GM23338 (cell line): ENCODE data around the gene SPHK1. TPM values are rescaled to one million over a fixed set of nuclear protein-coding genes. Genes with fewer than 3 reads are reported as not detected.

ENCODE experiments used
- ATAC-seq: fragments of 200-7000 bp; cut with Tn5 transposase; 3 replicates; pipeline ENCODE4 v1.9.1; 2020
- DNase-seq: peaks from one replicate; pipeline ENCODE4 v3.0.0-alpha.2; 2015; ENCODE audit warnings: low spot score
- H2AFZ ChIP-seq: fragments of 200-600 bp; sonication (generic); 2 replicates; pipeline ENCODE4 v1.8.0; 2016; ENCODE audit warnings: antibody characterized with exemption, mild to moderate bottlenecking, moderate library complexity
- H3F3A ChIP-seq: fragments of 200-600 bp; sonication (generic); replicated peaks from 2 replicates; pipeline ENCODE4 v1.8.0; 2017; ENCODE audit warnings: antibody characterized with exemption, mixed run types, low read depth
- H3K27ac ChIP-seq: fragments of 200-600 bp; sonication (generic); 2 replicates; pipeline ENCODE4 v1.6.1; 2016; ENCODE audit warnings: low read depth
- H3K27me3 ChIP-seq: fragments of 200-600 bp; sonication (generic); 2 replicates; pipeline ENCODE4 v1.8.0; 2016; ENCODE audit warnings: mild to moderate bottlenecking, mixed run types, moderate library complexity; ENCODE audit not compliant: insufficient read depth
- H3K36me3 ChIP-seq: fragments of 200-600 bp; sonication (generic); 2 replicates; pipeline ENCODE4 v1.8.0; 2016; ENCODE audit warnings: mild to moderate bottlenecking; ENCODE audit not compliant: insufficient read depth
- H3K4me1 ChIP-seq: fragments of 200-600 bp; sonication (generic); 2 replicates; pipeline ENCODE4 v1.8.0; 2016; ENCODE audit warnings: mild to moderate bottlenecking, moderate library complexity; ENCODE audit not compliant: insufficient read depth
- H3K4me2 ChIP-seq: fragments of 200-600 bp; sonication (generic); 2 replicates; pipeline ENCODE4 v1.7.1; 2017; ENCODE audit warnings: mixed run types
- H3K4me3 ChIP-seq: fragments of 200-600 bp; sonication (generic); 2 replicates; pipeline ENCODE4 v1.6.1; 2016; ENCODE audit warnings: mixed run types
- H3K79me2 ChIP-seq: fragments of 200-600 bp; sonication (generic); replicated peaks from 2 replicates; pipeline ENCODE4 v1.8.0; 2017; ENCODE audit warnings: mild to moderate bottlenecking; ENCODE audit not compliant: insufficient read depth
- H3K9me2 ChIP-seq: fragments of 200-600 bp; sonication (generic); 2 replicates; pipeline ENCODE4 v1.8.0; 2017; ENCODE audit not compliant: insufficient read depth
- H4K20me1 ChIP-seq: fragments of 200-600 bp; sonication (generic); replicated peaks from 2 replicates; pipeline ENCODE4 v1.8.0; 2017; ENCODE audit warnings: mild to moderate bottlenecking; ENCODE audit not compliant: insufficient read depth
- H3K27ac Mint-ChIP-seq: 2 replicates; pipeline ENCODE4 v1.8.0; 2020; ENCODE audit warnings: inconsistent platforms, mild to moderate bottlenecking, moderate library complexity, mixed read lengths
- H3K27me3 Mint-ChIP-seq: 3 replicates; pipeline ENCODE4 v1.8.0; 2022; ENCODE audit warnings: low read depth, mild to moderate bottlenecking, moderate library complexity, mixed read lengths, inconsistent platforms; ENCODE audit not compliant: insufficient read depth, poor library complexity
- H3K36me3 Mint-ChIP-seq: 3 replicates; pipeline ENCODE4 v1.8.0; 2021; ENCODE audit warnings: low read depth, mild to moderate bottlenecking, inconsistent platforms, moderate library complexity, mixed read lengths
- H3K4me1 Mint-ChIP-seq: 3 replicates; pipeline ENCODE4 v1.8.0; 2020; ENCODE audit warnings: mild to moderate bottlenecking, inconsistent platforms, mixed read lengths
- H3K4me3 Mint-ChIP-seq: 3 replicates; pipeline ENCODE4 v1.8.0; 2021; ENCODE audit warnings: moderate library complexity, mild to moderate bottlenecking, inconsistent platforms, mixed read lengths
- H3K9me3 Mint-ChIP-seq: 3 replicates; pipeline ENCODE4 v1.8.0; 2020; ENCODE audit warnings: moderate library complexity, mild to moderate bottlenecking, inconsistent platforms, mixed read lengths
- CREB1 ChIP-seq: fragments of 250-450 bp; sonication (Bioruptor Pico); IDR thresholded peaks from 2 replicates; pipeline ENCODE4 v1.5.0; 2020; ENCODE audit warnings: low read depth, mild to moderate bottlenecking, moderate library complexity
- CTCF ChIP-seq, 2 experiments: fragments of 200-600 bp in 1 of 2; sonication (generic) in 1 of 2; conservative IDR thresholded peaks; 2 replicates each; pipeline versions ENCODE4 v1.5.1 to v1.6.1; 2016 to 2017; ENCODE audit warnings: antibody characterized with exemption in 2 of 2, low read depth in 2 of 2, mild to moderate bottlenecking in 2 of 2, moderate library complexity in 1 of 2
- ETS1 ChIP-seq: IDR thresholded peaks from 2 replicates; pipeline ENCODE4 v1.6.1; 2016; ENCODE audit warnings: antibody characterized with exemption
- EZH2 ChIP-seq: fragments of 200-600 bp; sonication (generic); IDR thresholded peaks from one replicate; pipeline ENCODE4 v1.8.0; 2017; ENCODE audit warnings: antibody characterized with exemption, mild to moderate bottlenecking, low read depth; ENCODE audit not compliant: unreplicated experiment
- EZH2phosphoT487 ChIP-seq: fragments of 200-600 bp; sonication (generic); IDR thresholded peaks from one replicate; pipeline ENCODE4 v1.8.1; 2018; ENCODE audit warnings: antibody characterized with exemption; ENCODE audit not compliant: unreplicated experiment
- JUNB ChIP-seq: IDR thresholded peaks from one replicate; pipeline ENCODE4 v1.6.1; 2016; ENCODE audit warnings: antibody characterized with exemption; ENCODE audit not compliant: unreplicated experiment
- REST ChIP-seq: IDR thresholded peaks from one replicate; pipeline ENCODE4 v1.6.1; 2018; ENCODE audit warnings: antibody characterized with exemption; ENCODE audit not compliant: unreplicated experiment
- STAT1 ChIP-seq: IDR thresholded peaks from one replicate; pipeline ENCODE4 v1.6.1; 2016; ENCODE audit warnings: antibody characterized with exemption; ENCODE audit not compliant: unreplicated experiment
- ZNF114 ChIP-seq: fragments of 250-450 bp; sonication (Bioruptor Pico); IDR thresholded peaks from 2 replicates; pipeline ENCODE4 v1.5.0; 2020; ENCODE audit warnings: mild to moderate bottlenecking, moderate library complexity
- ZNF331 ChIP-seq: fragments of 250-450 bp; sonication (Bioruptor Pico); IDR thresholded peaks from 2 replicates; pipeline ENCODE4 v1.5.0; 2020; ENCODE audit warnings: low read depth, mild to moderate bottlenecking, moderate library complexity
- ZNF462 ChIP-seq: fragments of 250-450 bp; sonication (Bioruptor Pico); IDR thresholded peaks from 2 replicates; pipeline ENCODE4 v1.5.0; 2020; ENCODE audit warnings: mild to moderate bottlenecking, moderate library complexity
- polyA plus RNA-seq: library from polyadenylated mRNA; unstranded; fragments of >200 nt; fragmentation: Nextera tagmentation; extraction: Ambion mirVana; gene quantifications from 2 replicates; pipeline ENCODE4 v1.2.1, GENCODE V29; 2016
- total RNA-seq: library from RNA; depleted of rRNA; stranded (reverse); fragments of >200 nt; shearing (Covaris generic); gene quantifications from 2 replicates; pipeline ENCODE4 v1.2.3, GENCODE V29; 2014

SPHK1 gene
- total and polyA plus RNA-seq, 2 experiments from 2014 or later: 1.3 to 3.2 TPM

GRCh38 chr17:76376318-76377133, 7.9 kb upstream of the SPHK1 start:
- Histone ChIP-seq H3K27ac (no peak overlapping the region), H3K4me2 (no peak overlapping the region), H2AFZ (no peak overlapping the region), H3K79me2 (no peaks in the 10 kb centered on the region), H3F3A (0 out of 2 replicates have a peak, but pooled peaks cover 4% of the 10 kb centered on the region), H3K27me3 (peaks cover 10% of the 10 kb centered on the region), H3K9me2 (no peaks in the 10 kb centered on the region), H3K36me3 (no peaks in the 10 kb centered on the region), H4K20me1 (no peaks in the 10 kb centered on the region), H3K4me3 (no peak overlapping the region), H3K4me1 (0 out of 2 replicates have a peak, but pooled peaks cover under 1% of the 10 kb centered on the region)
- Mint-ChIP-seq H3K4me3 (no peak overlapping the region), H3K27me3 (peaks cover 18% of the 10 kb centered on the region), H3K4me1 (peaks cover 3% of the 10 kb centered on the region; the same call in 2 of the 3 replicates), H3K9me3 (no peaks in the 10 kb centered on the region; the same call in 1 of the 3 replicates), H3K27ac (no peak overlapping the region), H3K36me3 (no peaks in the 10 kb centered on the region)
- DNase-seq: no peak
- TF ChIP-seq ZNF114 (CRISPR knock-in tag) (no peak), JUNB (no peak), CREB1 (no peak), ZNF331 (no peak), REST (no peak), ETS1 (no peak), ZNF462 (no peak), STAT1 (no peak), EZH2 (no peak), CTCF (conservative IDR thresholded peaks at IDR 0.05; ENCODE audit: low read depth in 2 of 2) (no peak), EZH2phosphoT487 (no peak)
- no peak for ATAC-seq
